ENCODE measurements around the gene IGF2R.

Gene IGF2R

GRCh38 chr6:160116411-160116810 is 147.5 kb downstream of the IGF2R start:
- H3K4me2 ChIP-seq (ENCODE audit: low read depth, low read length) = no peak overlapping the region
- H3F3A ChIP-seq (ENCODE audit: insufficient read depth, low read length) = no peaks in the 10 kb centered on the region
- no peak overlapping the region for H2AFZ ChIP-seq (ENCODE audit: low read length)
- no peak overlapping the region for H3K27ac ChIP-seq (ENCODE audit: low read length)
- TF ChIP-seq EZH2 (optimal IDR thresholded peaks at IDR 0.05; ENCODE audit: low read depth, low read length) (no peak), CTCF (IDR thresholded peaks at IDR 0.05; ENCODE audit: low read length) (no peak), EZH2phosphoT487 (IDR thresholded peaks at IDR 0.05; ENCODE audit: low read length) (no peak)
- H4K20me1 ChIP-seq (ENCODE audit: insufficient read depth, low read length) = no peaks in the 10 kb centered on the region
- no peak overlapping the region for H3K4me3 ChIP-seq (ENCODE audit: low read length)
- H3K4me1 ChIP-seq (ENCODE audit: low read length) = no peaks in the 10 kb centered on the region
- no peaks in the 10 kb centered on the region for H3K36me3 ChIP-seq (replicated peaks; ENCODE audit: insufficient read depth, low read length)
- no peaks in the 10 kb centered on the region for H3K79me2 ChIP-seq (ENCODE audit: low read length)
- H3K9me3 ChIP-seq (replicated peaks; ENCODE audit: insufficient read depth, low read length) = no peaks in the 10 kb centered on the region
- H3K9me2 ChIP-seq (replicated peaks; ENCODE audit: insufficient read depth, low read length) = no peaks in the 10 kb centered on the region
- no peaks in the 10 kb centered on the region for H3K27me3 ChIP-seq (replicated peaks; ENCODE audit: insufficient read depth, low read length)
- DNase-seq = no peak
- no peak overlapping the region for H3K9ac ChIP-seq (ENCODE audit: low read length)

- Histone ChIP-seq H2AFZ (ENCODE audit: low read length) (no peak overlapping the region), H3K79me2 (ENCODE audit: low read length) (no peaks in the 10 kb centered on the region), H3K4me2 (ENCODE audit: low read depth, low read length) (no peak overlapping the region), H3K9me3 (replicated peaks; ENCODE audit: insufficient read depth, low read length) (no peaks in the 10 kb centered on the region), H3K27ac (ENCODE audit: low read length) (no peak overlapping the region), H3K4me3 (ENCODE audit: low read length) (no peak overlapping the region), H4K20me1 (ENCODE audit: insufficient read depth, low read length) (no peaks in the 10 kb centered on the region), H3F3A (ENCODE audit: insufficient read depth, low read length) (no peaks in the 10 kb centered on the region), H3K36me3 (replicated peaks; ENCODE audit: insufficient read depth, low read length) (no peaks in the 10 kb centered on the region), H3K9me2 (replicated peaks; ENCODE audit: insufficient read depth, low read length) (no peaks in the 10 kb centered on the region), H3K9ac (ENCODE audit: low read length) (no peak overlapping the region), H3K4me1 (ENCODE audit: low read length) (no peaks in the 10 kb centered on the region), H3K27me3 (replicated peaks; ENCODE audit: insufficient read depth, low read length) (no peaks in the 10 kb centered on the region)
- TF ChIP-seq EZH2phosphoT487 (IDR thresholded peaks at IDR 0.05; ENCODE audit: low read length) (no peak), CTCF (IDR thresholded peaks at IDR 0.05; ENCODE audit: low read length) (no peak), EZH2 (optimal IDR thresholded peaks at IDR 0.05; ENCODE audit: low read depth, low read length) (no peak)
- no peak for DNase-seq
Measured at GRCh38 chr6:160117137-160117536, 148.3 kb downstream of the IGF2R start.

- H3K9ac ChIP-seq (ENCODE audit: low read length) = no peak overlapping the region
- H2AFZ ChIP-seq (ENCODE audit: low read length) = no peak overlapping the region
- H3K27me3 ChIP-seq (replicated peaks; ENCODE audit: insufficient read depth, low read length) = no peaks in the 10 kb centered on the region
- TF ChIP-seq EZH2 (optimal IDR thresholded peaks at IDR 0.05; ENCODE audit: low read depth, low read length) (no peak), EZH2phosphoT487 (IDR thresholded peaks at IDR 0.05; ENCODE audit: low read length) (no peak), CTCF (IDR thresholded peaks at IDR 0.05; ENCODE audit: low read length) (no peak)
- H3F3A ChIP-seq (ENCODE audit: insufficient read depth, low read length) = no peaks in the 10 kb centered on the region
- no peaks in the 10 kb centered on the region for H3K9me2 ChIP-seq (replicated peaks; ENCODE audit: insufficient read depth, low read length)
- no peak overlapping the region for H3K4me2 ChIP-seq (ENCODE audit: low read depth, low read length)
- no peaks in the 10 kb centered on the region for H3K4me1 ChIP-seq (ENCODE audit: low read length)
- H3K36me3 ChIP-seq (replicated peaks; ENCODE audit: insufficient read depth, low read length) = no peaks in the 10 kb centered on the region
- no peaks in the 10 kb centered on the region for H3K9me3 ChIP-seq (replicated peaks; ENCODE audit: insufficient read depth, low read length)
- no peak overlapping the region for H3K4me3 ChIP-seq (ENCODE audit: low read length)
- no peaks in the 10 kb centered on the region for H4K20me1 ChIP-seq (ENCODE audit: insufficient read depth, low read length)
- no peak for DNase-seq
- no peaks in the 10 kb centered on the region for H3K79me2 ChIP-seq (ENCODE audit: low read length)
- no peak overlapping the region for H3K27ac ChIP-seq (ENCODE audit: low read length)
Measured at GRCh38 chr6:160118620-160119229, 149.8 kb downstream of the IGF2R start.

Measured in MM.1S (cell line).